Liver (tissue), 3 donors: ENCODE results near the gene DOK1.

ENCODE experiments used
- EGR1 ChIP-seq, 2 donors: IDR thresholded peaks; 2 replicates each; pipeline ENCODE4 v1.6.1; 2016 to 2018; ENCODE audit warnings: antibody characterized with exemption in 2 of 2, low read depth in 2 of 2
- GABPA ChIP-seq, 2 donors: IDR thresholded peaks in 1 of 2; conservative IDR thresholded peaks in 1 of 2; 2 replicates each; pipeline ENCODE4 v1.6.1; 2016; ENCODE audit warnings: antibody characterized with exemption in 2 of 2, mild to moderate bottlenecking in 1 of 2, moderate library complexity in 1 of 2
- RAD21 ChIP-seq, 2 donors: IDR thresholded peaks; 2 replicates each; pipeline ENCODE4 v1.6.1; 2016; ENCODE audit warnings: antibody characterized with exemption in 2 of 2, mild to moderate bottlenecking in 2 of 2
- SP1 ChIP-seq: IDR thresholded peaks from 2 replicates; pipeline ENCODE4 v1.6.1; 2018; ENCODE audit warnings: antibody characterized with exemption, mild to moderate bottlenecking
- TF ChIP-seq, protein P1 (sequence below): fragments of 150-350 bp; IDR thresholded peaks from 2 replicates; pipeline ENCODE4 v1.5.1; 2017; ENCODE audit warnings: improper control_type of control experiment, low read depth, low read length; ENCODE audit not compliant: missing input control
- TF ChIP-seq, protein P2 (sequence below): IDR thresholded peaks from 2 replicates; pipeline ENCODE4 v1.6.1; 2016; ENCODE audit warnings: antibody characterized with exemption
- TF ChIP-seq, protein P3 (sequence below): IDR thresholded peaks from 2 replicates; pipeline ENCODE4 v1.6.1; 2016; ENCODE audit warnings: antibody characterized with exemption
- donor health status: healthy.
- donor health status: healthy.

DNA sequence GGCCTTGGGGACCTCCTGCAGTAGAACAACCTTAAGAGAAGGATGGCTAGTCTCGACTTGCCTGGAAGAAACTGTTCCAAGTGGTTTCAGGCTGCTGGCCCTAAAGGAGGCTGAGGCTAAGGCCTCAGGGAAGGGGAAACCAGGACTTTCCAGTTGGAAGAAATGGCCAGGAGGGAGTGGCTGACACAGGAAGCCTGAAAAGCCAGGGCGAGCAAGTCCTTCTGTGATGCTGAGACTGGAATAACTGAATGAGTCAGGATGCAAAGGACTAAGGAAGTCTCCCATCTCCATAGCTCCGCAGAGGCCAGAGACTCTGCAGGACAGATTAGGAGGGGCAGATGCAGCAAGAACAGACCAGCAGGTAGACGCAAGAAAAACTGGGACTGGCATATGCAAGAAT, 17.4 kb upstream of the DOK1 start:
- TF ChIP-seq EGR1 (IDR thresholded peaks at IDR 0.05; ENCODE audit: low read depth in 2 of 2) (no peak), RAD21 (IDR thresholded peaks at IDR 0.05) (no peak), GABPA (IDR thresholded peaks at IDR 0.05 in 1 of 2, conservative IDR thresholded peaks at IDR 0.05 in 1 of 2) (no peak), SP1 (no peak)
- TF ChIP-seq, protein P1, sequence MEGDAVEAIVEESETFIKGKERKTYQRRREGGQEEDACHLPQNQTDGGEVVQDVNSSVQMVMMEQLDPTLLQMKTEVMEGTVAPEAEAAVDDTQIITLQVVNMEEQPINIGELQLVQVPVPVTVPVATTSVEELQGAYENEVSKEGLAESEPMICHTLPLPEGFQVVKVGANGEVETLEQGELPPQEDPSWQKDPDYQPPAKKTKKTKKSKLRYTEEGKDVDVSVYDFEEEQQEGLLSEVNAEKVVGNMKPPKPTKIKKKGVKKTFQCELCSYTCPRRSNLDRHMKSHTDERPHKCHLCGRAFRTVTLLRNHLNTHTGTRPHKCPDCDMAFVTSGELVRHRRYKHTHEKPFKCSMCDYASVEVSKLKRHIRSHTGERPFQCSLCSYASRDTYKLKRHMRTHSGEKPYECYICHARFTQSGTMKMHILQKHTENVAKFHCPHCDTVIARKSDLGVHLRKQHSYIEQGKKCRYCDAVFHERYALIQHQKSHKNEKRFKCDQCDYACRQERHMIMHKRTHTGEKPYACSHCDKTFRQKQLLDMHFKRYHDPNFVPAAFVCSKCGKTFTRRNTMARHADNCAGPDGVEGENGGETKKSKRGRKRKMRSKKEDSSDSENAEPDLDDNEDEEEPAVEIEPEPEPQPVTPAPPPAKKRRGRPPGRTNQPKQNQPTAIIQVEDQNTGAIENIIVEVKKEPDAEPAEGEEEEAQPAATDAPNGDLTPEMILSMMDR = no peak
- TF ChIP-seq, protein P2, sequence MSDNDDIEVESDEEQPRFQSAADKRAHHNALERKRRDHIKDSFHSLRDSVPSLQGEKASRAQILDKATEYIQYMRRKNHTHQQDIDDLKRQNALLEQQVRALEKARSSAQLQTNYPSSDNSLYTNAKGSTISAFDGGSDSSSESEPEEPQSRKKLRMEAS = no peak
- TF ChIP-seq, protein P3, sequence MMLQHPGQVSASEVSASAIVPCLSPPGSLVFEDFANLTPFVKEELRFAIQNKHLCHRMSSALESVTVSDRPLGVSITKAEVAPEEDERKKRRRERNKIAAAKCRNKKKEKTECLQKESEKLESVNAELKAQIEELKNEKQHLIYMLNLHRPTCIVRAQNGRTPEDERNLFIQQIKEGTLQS = no peak
